COR-L47 (cell line): ENCODE measurements around the gene SSX2B.
"Not testable (repeated sequence)": the region's sequence is repeated elsewhere in the genome, so short reads cannot be mapped to it uniquely, and the experiment has no call there.

Experiments used
- DNase-seq: peaks from one replicate; lab custom pipeline; 2025; lab: John Stamatoyannopoulos, UW

The SSX2B gene

GRCh38 chrX:52750952-52751351 lies at the start of gene SSX2B:
SSX2B (plus strand) TSS chrX:52751252; CDS start chrX:52752681, 1,429 bp downstream.
- not testable (repeated sequence) for DNase-seq

- DNase-seq, result not testable (repeated sequence)
Measured at GRCh38 chrX:52707078-52707477, 44.0 kb upstream of the SSX2B start, which contains the start of gene SSX2. SSX2 (minus strand) TSS chrX:52707178; CDS start chrX:52705749, 1,429 bp downstream.

GRCh38 chrX:52765983-52766382 lies 14.9 kb downstream of the SSX2B start:
- DNase-seq, result not testable (repeated sequence)

GRCh38 chrX:52773504-52773903 lies 22.5 kb downstream of the SSX2B start:
- not testable (repeated sequence) for DNase-seq

- DNase-seq, result not testable (repeated sequence)
Measured at GRCh38 chrX:52797327-52797726, 46.3 kb downstream of the SSX2B start, which contains the start of gene SPANXN5. SPANXN5 (minus strand) TSS chrX:52797427; CDS start chrX:52797348, 79 bp downstream.

GRCh38 chrX:52804876-52805275 lies 53.8 kb downstream of the SSX2B start:
- not testable (repeated sequence) for DNase-seq
